HL-60/S4 (cell line): ENCODE results near the gene CFAP73.

ENCODE experiments used
- in situ Hi-C: fragments of 300-500 bp; cut with MboI; formaldehyde crosslinking; loops from 2 replicates; pipeline ENCODE4 v1.14.3; 2022; ENCODE audit warnings: low sequenced_read_pairs

Gene CFAP73

GRCh38 chr12:113162102-113163029 lies 12.8 kb downstream of the CFAP73 start:
- in situ Hi-C loops = no loop called here

DNA sequence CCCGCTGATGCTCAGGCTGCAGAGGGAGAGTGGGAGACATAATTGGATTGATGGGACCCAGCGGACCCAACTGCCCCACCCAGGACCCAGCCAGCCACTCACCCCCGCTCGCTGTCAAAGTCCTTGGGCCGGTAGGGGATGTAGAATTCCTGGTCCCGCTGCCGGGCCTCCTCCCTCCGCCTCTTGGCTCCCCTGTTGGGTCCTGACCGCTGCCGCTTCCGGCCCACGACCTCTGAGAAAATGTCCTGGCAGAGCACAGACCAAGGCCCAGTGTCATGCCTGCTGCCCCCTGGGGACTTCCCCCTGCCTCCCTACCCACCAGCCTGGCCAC lies 13.5 kb downstream of the CFAP73 start:
- in situ Hi-C loops = no loop called here

GRCh38 chr12:113164014-113164413 lies 14.5 kb downstream of the CFAP73 start:
- in situ Hi-C loops = no loop called here

DNA sequence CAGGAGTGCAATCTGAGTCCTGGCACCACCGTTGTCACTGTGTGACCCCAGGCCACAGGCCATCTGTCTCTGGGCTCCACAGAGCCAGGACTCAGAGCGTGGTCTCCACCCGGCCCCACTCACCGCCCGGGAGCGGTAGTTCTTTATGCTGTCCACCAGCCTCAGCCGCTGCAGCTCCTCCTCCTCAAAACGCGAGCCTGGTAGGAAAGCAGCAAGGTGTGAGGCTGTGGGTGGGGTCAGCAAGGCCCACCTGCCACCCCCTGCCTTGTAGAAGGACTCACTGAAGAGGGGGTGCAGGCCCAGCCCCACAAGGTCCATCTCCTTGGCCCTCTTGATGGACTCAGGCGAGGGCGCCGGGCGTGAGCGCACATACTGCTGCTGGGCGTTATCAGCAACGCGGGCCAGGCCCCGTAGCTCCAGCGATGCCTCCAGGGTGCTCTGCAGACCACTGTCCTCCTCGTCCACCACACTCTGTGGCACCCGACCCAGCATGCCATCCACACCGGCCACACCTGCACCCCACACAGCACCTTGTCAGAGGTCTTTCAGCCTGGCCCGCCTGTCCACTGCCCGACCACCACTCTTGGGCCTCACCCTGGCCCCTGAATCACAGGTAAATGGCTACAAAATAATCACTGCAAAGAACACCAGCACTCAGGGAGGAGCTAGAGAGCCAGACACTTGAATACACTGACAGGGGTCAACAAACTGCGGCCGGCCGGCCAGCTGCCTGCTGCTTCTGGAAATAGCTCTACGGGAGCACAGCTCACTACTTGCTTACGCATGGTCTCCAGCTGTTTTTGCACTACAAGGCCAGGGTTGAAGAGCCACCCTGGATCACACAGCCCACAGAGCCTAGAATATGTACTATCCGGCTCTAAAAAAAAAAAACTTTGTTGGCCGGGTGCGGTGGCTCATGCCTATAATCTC lies 16.3 kb downstream of the CFAP73 start:
- in situ Hi-C loops = no loop called here

DNA sequence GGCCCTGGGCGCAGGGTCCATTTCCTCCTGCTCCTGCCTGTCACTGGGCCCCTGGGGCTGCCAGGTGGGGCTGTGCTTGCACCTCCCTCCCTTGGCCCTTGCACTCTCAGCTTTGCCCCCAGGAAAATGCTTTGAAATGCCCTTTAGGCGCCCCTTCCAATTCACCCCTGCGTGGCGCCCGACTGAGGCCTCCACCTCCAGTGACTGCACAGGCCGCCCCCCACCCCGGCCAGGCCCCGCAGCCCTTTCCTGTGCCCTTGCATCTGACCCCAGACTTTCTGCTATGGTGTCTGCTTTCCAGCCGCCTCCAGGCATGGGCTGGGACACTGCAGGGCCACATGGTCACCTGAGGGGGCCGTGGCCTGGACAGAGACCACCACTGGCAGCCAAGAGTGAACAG lies 18.3 kb downstream of the CFAP73 start:
- in situ Hi-C loops = no loop called here

- in situ Hi-C loops = loop anchor here (5.0 kb wide), 1 partner anchor 122 kb away; no protein-coding TSS in a partner anchor
Observed at GRCh38 chr12:113169697-113170096, 20.2 kb downstream of the CFAP73 start.

GRCh38 chr12:113170457-113170856 lies 20.9 kb downstream of the CFAP73 start:
- in situ Hi-C loops = loop anchor here (5.0 kb wide), 1 partner anchor 123 kb away; no protein-coding TSS in a partner anchor

DNA sequence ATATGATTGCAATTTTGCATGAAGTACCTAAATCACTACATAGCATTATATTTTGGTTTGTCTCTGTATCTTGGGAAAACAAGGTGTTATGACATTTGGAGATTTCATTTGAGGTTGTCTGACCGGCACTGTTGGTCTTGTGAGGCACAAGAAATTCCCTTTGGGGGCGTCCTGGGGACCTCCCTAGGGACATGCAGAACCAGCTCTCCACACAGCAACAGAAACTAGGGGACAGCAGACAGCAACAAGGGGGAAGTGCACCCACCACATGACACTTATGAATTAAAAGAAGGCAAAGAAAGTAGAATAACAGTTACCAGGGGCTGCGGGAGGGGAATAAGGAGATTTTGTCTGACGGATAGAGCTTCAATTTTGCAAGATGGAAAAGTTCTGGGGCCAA lies 21.4 kb downstream of the CFAP73 start:
- in situ Hi-C loops = loop anchor here (5.0 kb wide), 1 partner anchor 124 kb away; no protein-coding TSS in a partner anchor

- in situ Hi-C loops = loop anchor here (5.0 kb wide), 1 partner anchor 124 kb away; no protein-coding TSS in a partner anchor
Observed at GRCh38 chr12:113171543-113171942, 22.0 kb downstream of the CFAP73 start.

DNA sequence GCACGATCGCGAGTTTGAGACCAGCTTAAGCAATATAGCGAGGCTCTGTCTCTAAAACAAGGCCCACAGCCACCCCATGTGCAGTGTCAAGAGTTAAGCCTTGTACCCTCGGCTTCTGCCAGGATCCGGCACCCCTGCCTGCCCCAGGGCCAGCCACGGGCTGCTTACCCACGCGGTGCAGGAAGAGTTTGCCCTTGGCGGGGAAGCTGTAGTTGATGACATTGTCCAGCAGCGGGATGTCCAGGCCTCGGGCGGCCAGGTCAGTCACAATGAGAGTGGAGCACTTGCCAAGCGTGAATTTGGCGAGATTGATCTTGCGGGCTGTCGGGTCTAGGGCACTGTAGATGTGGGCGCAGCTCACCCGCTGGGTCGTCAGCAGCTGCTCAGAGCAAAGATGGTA lies 22.7 kb downstream of the CFAP73 start:
- in situ Hi-C loops = loop anchor here (5.0 kb wide), 1 partner anchor 125 kb away; no protein-coding TSS in a partner anchor

GRCh38 chr12:113173081-113173698 lies 23.7 kb downstream of the CFAP73 start:
- in situ Hi-C loops = loop anchor here (5.0 kb wide), 1 partner anchor 126 kb away; no protein-coding TSS in a partner anchor

DNA sequence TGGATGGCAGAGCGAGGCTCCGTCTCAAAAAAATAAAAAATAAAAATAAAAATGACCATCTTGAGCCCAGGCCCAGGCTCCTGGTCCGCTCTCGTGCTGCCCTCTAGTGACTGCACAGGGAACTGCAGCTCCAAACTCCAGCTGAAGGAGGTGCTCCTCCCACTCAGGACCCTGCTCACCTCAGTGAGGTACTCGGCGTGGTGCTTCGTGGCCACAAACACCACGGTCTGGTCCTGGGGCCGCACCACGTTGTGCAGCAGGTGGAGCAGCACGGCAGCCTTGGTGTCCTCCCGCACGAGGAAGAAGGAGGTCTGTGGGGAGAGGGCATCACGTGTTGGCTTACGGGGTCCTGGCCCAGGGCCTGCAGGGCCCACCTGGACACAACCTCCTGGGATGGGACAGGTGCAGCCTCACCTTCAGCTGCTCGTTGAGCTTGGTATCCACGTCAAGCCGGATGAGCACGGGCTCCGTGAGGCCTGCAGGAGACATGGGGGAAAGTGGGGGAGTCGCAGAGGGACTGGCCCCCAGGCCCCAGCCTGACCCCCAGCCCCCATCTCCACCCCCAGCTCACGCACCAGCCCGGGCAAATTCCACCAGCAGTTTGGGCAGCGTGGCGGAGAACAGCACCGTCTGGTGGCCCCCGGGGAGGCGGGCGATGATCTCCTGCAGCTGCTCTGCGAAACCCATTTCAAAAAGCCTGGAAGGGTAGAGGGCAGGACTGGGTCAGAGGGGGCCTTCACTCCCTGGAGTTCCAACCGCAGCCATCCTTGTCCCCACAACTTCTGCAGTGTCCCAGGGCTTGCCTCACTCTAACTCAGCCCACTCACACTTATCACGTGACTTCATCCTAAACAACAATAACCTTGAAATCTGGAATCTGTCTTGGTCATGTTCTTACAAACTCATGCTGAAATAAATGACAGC lies 25.2 kb downstream of the CFAP73 start:
- in situ Hi-C loops = loop anchor here (5.0 kb wide), 1 partner anchor 127 kb away; no protein-coding TSS in a partner anchor

- in situ Hi-C loops = no loop called here
Observed at GRCh38 chr12:113179023-113179422, 29.5 kb downstream of the CFAP73 start.

DNA sequence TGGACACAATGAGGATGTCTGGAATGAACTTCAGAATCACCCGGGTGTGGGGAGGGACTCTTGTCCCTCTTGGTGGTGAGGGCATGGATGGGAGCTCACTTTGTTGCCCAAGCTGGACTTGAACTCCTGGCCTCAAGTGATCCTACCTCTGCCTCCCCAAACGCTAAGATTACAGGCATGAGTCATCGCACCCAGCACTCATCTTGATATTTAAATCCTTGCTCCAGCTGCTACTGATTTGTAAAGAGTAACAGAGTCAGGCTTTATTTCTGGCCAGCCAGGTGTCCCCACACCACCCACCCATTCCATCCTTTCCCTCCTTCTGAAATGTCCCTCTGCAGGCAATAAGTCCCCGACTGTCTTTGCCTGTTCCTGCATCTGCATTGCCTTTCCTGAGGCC lies 30.8 kb downstream of the CFAP73 start:
- in situ Hi-C loops = no loop called here

GRCh38 chr12:113181975-113182374 lies 32.5 kb downstream of the CFAP73 start:
- in situ Hi-C loops = no loop called here

- in situ Hi-C loops = no loop called here
Observed at GRCh38 chr12:113183030-113183589, 33.6 kb downstream of the CFAP73 start.

- in situ Hi-C loops = no loop called here
Observed at GRCh38 chr12:113184098-113184899, 34.8 kb downstream of the CFAP73 start.

DNA sequence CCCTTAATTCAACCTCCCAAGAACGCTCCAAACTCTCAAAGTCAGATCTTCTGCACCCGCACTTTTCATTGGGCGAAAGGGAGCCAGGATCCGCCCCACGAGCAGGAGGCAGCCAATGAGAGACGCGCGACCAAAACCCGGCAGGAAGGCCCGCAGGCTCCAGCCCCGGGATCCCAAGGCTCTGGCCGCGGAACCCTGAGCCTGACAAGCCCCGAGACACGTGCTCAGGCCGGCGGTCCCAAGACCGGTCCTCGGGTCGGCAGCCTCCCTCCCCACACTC lies 35.3 kb downstream of the CFAP73 start:
- in situ Hi-C loops = no loop called here
